Activated T-helper 9 cell treated with anti-CD3 and anti-CD28 coated beads, Interleukin-2, amount 50 U/mL, for 16 hours (primary cell): ENCODE data around the gene RP9.
"Not testable (repeated sequence)": the region's sequence is repeated elsewhere in the genome, so short reads cannot be mapped to it uniquely, and the experiment has no call there.

ENCODE experiments used
- DNase-seq: peaks from one replicate; pipeline ENCODE4 v3.0.0-alpha.2; 2020; ENCODE audit warnings: low read depth

RP9 gene

GRCh38 chr7:33101906-33102305 lies 7.3 kb downstream of the RP9 start:
- no peak for DNase-seq

- no peak for DNase-seq
These were observed 8.4 kb downstream of the RP9 start for GRCh38 chr7:33100770-33101169.

GRCh38 chr7:33099154-33099940 lies 9.9 kb downstream of the RP9 start:
- no peak for DNase-seq

- not testable (repeated sequence) for DNase-seq
These were observed 14.4 kb downstream of the RP9 start for GRCh38 chr7:33094745-33095275.

- no peak for DNase-seq
These were observed 15.9 kb downstream of the RP9 start for GRCh38 chr7:33093266-33093665.

GRCh38 chr7:33091641-33092191 lies 17.5 kb downstream of the RP9 start:
- DNase-seq = no peak

GRCh38 chr7:33091111-33091531 lies 18.1 kb downstream of the RP9 start:
- no peak for DNase-seq

GRCh38 chr7:33089142-33089541 lies 20.1 kb downstream of the RP9 start:
- DNase-seq = no peak

GRCh38 chr7:33087858-33088257 lies 21.3 kb downstream of the RP9 start:
- DNase-seq = no peak

- no peak for DNase-seq
These were observed 21.8 kb downstream of the RP9 start for GRCh38 chr7:33087356-33087755.

GRCh38 chr7:33079763-33080690 lies 29.2 kb downstream of the RP9 start:
- no peak for DNase-seq

- no peak for DNase-seq
These were observed 30.1 kb downstream of the RP9 start for GRCh38 chr7:33079096-33079495.

GRCh38 chr7:33076737-33077136 lies 32.5 kb downstream of the RP9 start:
- no peak for DNase-seq

- no peak for DNase-seq
These were observed 33.2 kb downstream of the RP9 start for GRCh38 chr7:33075818-33076518.

- no peak for DNase-seq
These were observed 36.0 kb downstream of the RP9 start for GRCh38 chr7:33073243-33073642.

- DNase-seq = no peak
These were observed 36.7 kb downstream of the RP9 start for GRCh38 chr7:33072471-33072870.

- DNase-seq = no peak
These were observed 38.4 kb downstream of the RP9 start for GRCh38 chr7:33070831-33071230.

- no peak for DNase-seq
These were observed 38.9 kb downstream of the RP9 start for GRCh38 chr7:33070277-33070676.

GRCh38 chr7:33067921-33068320 lies 41.3 kb downstream of the RP9 start:
- DNase-seq = no peak

- DNase-seq = no peak
These were observed 42.4 kb downstream of the RP9 start for GRCh38 chr7:33066771-33067170.

- no peak for DNase-seq
These were observed 43.2 kb downstream of the RP9 start for GRCh38 chr7:33065981-33066380.
